Measurements from ENCODE around the gene SLC25A17. TPM values are rescaled to one million over a fixed set of nuclear protein-coding genes. Genes with fewer than 3 reads are reported as not detected.
"Not testable (repeated sequence)": the region's sequence is repeated elsewhere in the genome, so short reads cannot be mapped to it uniquely, and the experiment has no call there.

SLC25A17 gene
- polyA plus RNA-seq, 3 donors = 42.5 to 42.9 (median 42.5) TPM

- no peak for DNase-seq (ENCODE audit: low read depth in 3 of 3, low spot score in 2 of 3)
Measured at GRCh38 chr22:40759294-40759840, 59.8 kb downstream of the SLC25A17 start.

GRCh38 chr22:40758851-40759250 is 60.3 kb downstream of the SLC25A17 start:
- not testable (repeated sequence) for DNase-seq (ENCODE audit: low read depth in 3 of 3, low spot score in 2 of 3)

GRCh38 chr22:40758390-40758789 is 60.8 kb downstream of the SLC25A17 start:
- DNase-seq (ENCODE audit: low read depth in 3 of 3, low spot score in 2 of 3) = no peak

- no peak for DNase-seq (ENCODE audit: low read depth in 3 of 3, low spot score in 2 of 3)
Measured at GRCh38 chr22:40757071-40757470, 62.1 kb downstream of the SLC25A17 start.

- DNase-seq (ENCODE audit: low read depth in 3 of 3, low spot score in 2 of 3) = no peak
Measured at GRCh38 chr22:40753114-40753513, 66.0 kb downstream of the SLC25A17 start.

GRCh38 chr22:40751250-40751649 is 67.9 kb downstream of the SLC25A17 start:
- DNase-seq (ENCODE audit: low read depth in 3 of 3, low spot score in 2 of 3) = no peak

GRCh38 chr22:40749829-40750228 is 69.3 kb downstream of the SLC25A17 start:
- DNase-seq (ENCODE audit: low read depth in 3 of 3, low spot score in 2 of 3) = no peak

GRCh38 chr22:40748388-40749355 is 70.5 kb downstream of the SLC25A17 start:
- DNase-seq (ENCODE audit: low read depth in 3 of 3, low spot score in 2 of 3) = no peak

GRCh38 chr22:40747361-40747760 is 71.8 kb downstream of the SLC25A17 start:
- no peak for DNase-seq (ENCODE audit: low read depth in 3 of 3, low spot score in 2 of 3)

GRCh38 chr22:40746428-40747220 is 72.5 kb downstream of the SLC25A17 start:
- DNase-seq (ENCODE audit: low read depth in 3 of 3, low spot score in 2 of 3) = no peak

GRCh38 chr22:40743768-40744167 is 75.4 kb downstream of the SLC25A17 start:
- no peak for DNase-seq (ENCODE audit: low read depth in 3 of 3, low spot score in 2 of 3)

GRCh38 chr22:40741116-40741515 is 78.0 kb downstream of the SLC25A17 start:
- DNase-seq (ENCODE audit: low read depth in 3 of 3, low spot score in 2 of 3) = no peak

- DNase-seq (ENCODE audit: low read depth in 3 of 3, low spot score in 2 of 3) = no peak
Measured at GRCh38 chr22:40739721-40740120, 79.4 kb downstream of the SLC25A17 start.

GRCh38 chr22:40733919-40734318 is 85.2 kb downstream of the SLC25A17 start:
- no peak for DNase-seq (ENCODE audit: low read depth in 3 of 3, low spot score in 2 of 3)

GRCh38 chr22:40732999-40733292 is 86.2 kb downstream of the SLC25A17 start:
- DNase-seq (ENCODE audit: low read depth in 3 of 3, low spot score in 2 of 3) = no peak

- DNase-seq (ENCODE audit: low read depth in 3 of 3, low spot score in 2 of 3) = no peak
Measured at GRCh38 chr22:40729284-40729683, 89.9 kb downstream of the SLC25A17 start.

- no peak for DNase-seq (ENCODE audit: low read depth in 3 of 3, low spot score in 2 of 3)
Measured at GRCh38 chr22:40728731-40729189, 90.4 kb downstream of the SLC25A17 start.

- DNase-seq (ENCODE audit: low read depth in 3 of 3, low spot score in 2 of 3) = no peak
Measured at GRCh38 chr22:40727964-40728615, 91.1 kb downstream of the SLC25A17 start.

- no peak for DNase-seq (ENCODE audit: low read depth in 3 of 3, low spot score in 2 of 3)
Measured at GRCh38 chr22:40727070-40727963, 91.8 kb downstream of the SLC25A17 start.

- no peak for DNase-seq (ENCODE audit: low read depth in 3 of 3, low spot score in 2 of 3)
Measured at GRCh38 chr22:40726514-40726913, 92.6 kb downstream of the SLC25A17 start.

All from right renal cortex interstitium (tissue), 3 donors.